HepG2 (cell line): ENCODE data around the gene PALM. TPM values are rescaled to one million over a fixed set of nuclear protein-coding genes. Genes with fewer than 3 reads are reported as not detected.
A peak's percentile ranks its signal among the peaks of the same experiment; 100 is the strongest.

Source experiments
- CSRNP2 ChIP-seq: sonication (generic); formaldehyde crosslinking; conservative IDR thresholded peaks from 2 replicates; pipeline ENCODE4 v1.8.0; 2022; ENCODE audit warnings: low read depth, missing genetic modification reagents
- GMEB1 ChIP-seq: sonication (generic); formaldehyde crosslinking; IDR thresholded peaks from 2 replicates; pipeline ENCODE4 v1.5.1; 2020; ENCODE audit warnings: missing genetic modification reagents, mild to moderate bottlenecking, borderline replicate concordance
- HES4 ChIP-seq: sonication (generic); formaldehyde crosslinking; IDR thresholded peaks from 2 replicates; pipeline ENCODE4 v1.9.0; 2021; ENCODE audit warnings: mild to moderate bottlenecking, missing genetic modification reagents, borderline replicate concordance
- MATR3 ChIP-seq: sonication (generic); formaldehyde crosslinking; IDR thresholded peaks from 2 replicates; pipeline ENCODE4 v1.4.0; 2020; ENCODE audit warnings: missing genetic modification reagents
- PCBP1 ChIP-seq: fragments of 200-400 bp; formaldehyde crosslinking; IDR thresholded peaks from 2 replicates; pipeline ENCODE4 v1.6.1; 2017; ENCODE audit warnings: mild to moderate bottlenecking, low read depth, low read length, borderline replicate concordance
- PRMT3 ChIP-seq: sonication (generic); formaldehyde crosslinking; IDR thresholded peaks from 2 replicates; pipeline ENCODE4 v1.8.1; 2022; ENCODE audit warnings: low read depth, mild to moderate bottlenecking, moderate library complexity, missing genetic modification reagents, borderline replicate concordance
- SAP130 ChIP-seq: IDR thresholded peaks from 2 replicates; pipeline ENCODE4 v1.6.1; 2016; ENCODE audit warnings: low read depth
- SATB2 ChIP-seq: sonication (generic); formaldehyde crosslinking; IDR thresholded peaks from 2 replicates; pipeline ENCODE4 v1.5.0; 2020; ENCODE audit warnings: missing genetic modification reagents
- SIX4 ChIP-seq: sonication (generic); formaldehyde crosslinking; IDR thresholded peaks from 2 replicates; pipeline ENCODE4 v1.4.0; 2020; ENCODE audit warnings: missing genetic modification reagents
- SMAD3 ChIP-seq: sonication (generic); formaldehyde crosslinking; IDR thresholded peaks from 2 replicates; pipeline ENCODE4 v1.4.0; 2020; ENCODE audit warnings: missing genetic modification reagents
- SMYD3 ChIP-seq: sonication (generic); formaldehyde crosslinking; IDR thresholded peaks from 2 replicates; pipeline ENCODE4 v1.8.1; 2023; ENCODE audit warnings: mild to moderate bottlenecking, missing genetic modification reagents
- TRAFD1 ChIP-seq: sonication (generic); formaldehyde crosslinking; IDR thresholded peaks from 2 replicates; pipeline ENCODE4 v1.5.1; 2020; ENCODE audit warnings: missing genetic modification reagents, mild to moderate bottlenecking, borderline replicate concordance
- ZBTB42 ChIP-seq: sonication (generic); formaldehyde crosslinking; IDR thresholded peaks from 2 replicates; pipeline ENCODE4 v1.5.0; 2020; ENCODE audit warnings: mild to moderate bottlenecking, missing genetic modification reagents
- ZNF3 ChIP-seq: IDR thresholded peaks from 2 replicates; pipeline ENCODE4 v1.7.0; 2017; ENCODE audit warnings: inconsistent platforms
- ZNF354B ChIP-seq: sonication (generic); formaldehyde crosslinking; IDR thresholded peaks from 2 replicates; pipeline ENCODE4 v1.8.0; 2022; ENCODE audit warnings: mild to moderate bottlenecking, missing genetic modification reagents
- ZNF451 ChIP-seq: sonication (generic); formaldehyde crosslinking; IDR thresholded peaks from 2 replicates; pipeline ENCODE4 v1.5.0; 2020; ENCODE audit warnings: mild to moderate bottlenecking, missing genetic modification reagents
- ZNF768 ChIP-seq: sonication (generic); formaldehyde crosslinking; IDR thresholded peaks from 2 replicates; pipeline ENCODE4 v1.4.0; 2020; ENCODE audit warnings: missing genetic modification reagents
- ZNF83 ChIP-seq: sonication (generic); formaldehyde crosslinking; IDR thresholded peaks from 2 replicates; pipeline ENCODE4 v1.4.0; 2020; ENCODE audit warnings: missing genetic modification reagents, mild to moderate bottlenecking, borderline replicate concordance
- polyA plus RNA-seq, 8 experiments: library from polyadenylated mRNA; depleted of rRNA in 3 of 8; stranded (reverse) in 7 of 8; unstranded in 1 of 8; fragments of >200 nt; fragmentation: Illumina TruSeq in 4 of 8; extraction: Trizol in 4 of 8; gene quantifications; 2 replicates each; pipeline versions ENCODE4 v1.2.1 to v1.2.3, GENCODE V29; 2011 to 2016; ENCODE audit warnings: low read depth in 4 of 8, missing spikeins in 1 of 8, mixed read lengths in 1 of 8; ENCODE audit not compliant: insufficient read depth in 1 of 8
- total RNA-seq, 5 experiments: library from RNA; depleted of rRNA; stranded (reverse); fragments of >200 nt; fragmentation: Illumina TruSeq; extraction: Trizol; gene quantifications; 2 replicates each; pipeline ENCODE4 v1.2.3, GENCODE V29; 2016; ENCODE audit warnings: low read depth in 1 of 5
- TF ChIP-seq, protein P1 (sequence below): sonication (generic); formaldehyde crosslinking; IDR thresholded peaks from 2 replicates; pipeline ENCODE4 v1.8.0; 2022; ENCODE audit warnings: missing genetic modification reagents, mild to moderate bottlenecking, inconsistent platforms, borderline replicate concordance
- TF ChIP-seq, protein P2 (sequence below): IDR thresholded peaks from 2 replicates; pipeline ENCODE4 v1.4.0; 2020; ENCODE audit warnings: mild to moderate bottlenecking, missing genetic modification reagents

The PALM gene
- total and polyA plus RNA-seq, 2 of the 13 experiments (the other 11 are each of a cell fraction or from before 2014, with no cell fraction given) = 4.0 to 9.7 TPM

DNA sequence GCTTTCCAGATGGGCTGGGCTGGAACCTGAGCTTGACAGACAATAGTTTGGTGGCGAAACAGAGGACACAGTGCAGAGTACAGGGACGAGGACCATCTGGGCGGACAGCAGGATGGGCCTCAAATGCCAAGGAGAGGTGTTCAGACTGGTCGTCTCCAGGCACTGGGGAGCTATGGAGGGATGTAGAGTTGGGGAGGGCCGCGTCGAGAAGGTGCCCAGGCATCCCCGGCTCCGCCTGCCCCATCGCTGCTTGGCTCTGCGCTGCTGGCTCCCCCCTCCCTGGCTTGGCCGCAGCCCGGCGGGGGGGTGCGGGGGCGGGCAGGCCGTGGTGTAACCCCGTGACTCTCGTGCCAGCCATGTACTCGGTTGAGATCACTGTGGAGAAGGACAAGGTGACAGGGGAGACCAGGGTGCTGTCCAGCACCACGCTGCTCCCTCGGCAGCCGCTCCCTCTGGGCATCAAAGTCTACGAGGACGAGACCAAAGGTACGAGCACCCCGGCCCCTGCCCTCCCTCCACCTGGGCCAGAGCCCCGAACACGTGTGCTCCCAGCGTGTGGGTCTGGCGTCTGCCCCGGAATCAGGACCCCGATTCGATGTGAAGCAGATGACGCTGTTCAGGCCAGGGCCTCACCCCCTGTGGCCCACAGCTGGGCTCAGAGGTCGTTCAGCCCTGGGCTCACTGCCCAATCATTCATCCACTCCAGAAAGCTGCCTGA lies 31.4 kb downstream of the PALM start (continued):
- TF ChIP-seq SAP130 (CRISPR knock-in tag) (peak; percentile 82), ZNF768 (no peak; the same call in 1 of the 2 replicates), ZNF451 (CRISPR knock-in tag) (0 out of 2 replicates have a peak, but pooled peaks have one; percentile 54), SMAD3 (CRISPR knock-in tag) (no peak), CSRNP2 (no peak), SIX4 (no peak), TRAFD1 (no peak), SMYD3 (CRISPR knock-in tag) (no peak), HES4 (CRISPR knock-in tag) (peak; percentile 85), SATB2 (no peak), PRMT3 (CRISPR knock-in tag) (no peak), PCBP1 (0 out of 2 replicates have a peak, but pooled peaks have one; percentile 10), MATR3 (CRISPR knock-in tag) (no peak), ZBTB42 (peak; percentile 91), GMEB1 (CRISPR knock-in tag) (peak; percentile 71), ZNF83 (CRISPR knock-in tag) (no peak), ZNF354B (CRISPR knock-in tag) (no peak), ZNF3 (CRISPR knock-in tag) (no peak)
- TF ChIP-seq, protein P1, sequence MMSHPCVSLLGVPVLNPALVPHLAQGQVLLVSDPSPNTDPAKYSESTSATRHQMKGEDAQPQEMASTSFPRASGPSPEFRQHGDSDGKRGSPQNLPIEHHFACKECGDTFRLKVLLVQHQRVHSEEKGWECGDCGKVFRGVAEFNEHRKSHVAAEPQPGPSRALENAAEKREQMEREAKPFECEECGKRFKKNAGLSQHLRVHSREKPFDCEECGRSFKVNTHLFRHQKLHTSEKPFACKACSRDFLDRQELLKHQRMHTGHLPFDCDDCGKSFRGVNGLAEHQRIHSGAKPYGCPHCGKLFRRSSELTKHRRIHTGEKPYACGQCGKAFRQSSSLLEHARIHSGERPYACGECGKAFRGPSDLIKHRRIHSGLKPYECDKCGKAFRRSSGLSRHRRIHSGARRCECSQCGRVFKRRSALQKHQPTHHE (CRISPR knock-in tag) = peak; percentile 72; the same call in 1 of the 2 replicates
- TF ChIP-seq, protein P2, sequence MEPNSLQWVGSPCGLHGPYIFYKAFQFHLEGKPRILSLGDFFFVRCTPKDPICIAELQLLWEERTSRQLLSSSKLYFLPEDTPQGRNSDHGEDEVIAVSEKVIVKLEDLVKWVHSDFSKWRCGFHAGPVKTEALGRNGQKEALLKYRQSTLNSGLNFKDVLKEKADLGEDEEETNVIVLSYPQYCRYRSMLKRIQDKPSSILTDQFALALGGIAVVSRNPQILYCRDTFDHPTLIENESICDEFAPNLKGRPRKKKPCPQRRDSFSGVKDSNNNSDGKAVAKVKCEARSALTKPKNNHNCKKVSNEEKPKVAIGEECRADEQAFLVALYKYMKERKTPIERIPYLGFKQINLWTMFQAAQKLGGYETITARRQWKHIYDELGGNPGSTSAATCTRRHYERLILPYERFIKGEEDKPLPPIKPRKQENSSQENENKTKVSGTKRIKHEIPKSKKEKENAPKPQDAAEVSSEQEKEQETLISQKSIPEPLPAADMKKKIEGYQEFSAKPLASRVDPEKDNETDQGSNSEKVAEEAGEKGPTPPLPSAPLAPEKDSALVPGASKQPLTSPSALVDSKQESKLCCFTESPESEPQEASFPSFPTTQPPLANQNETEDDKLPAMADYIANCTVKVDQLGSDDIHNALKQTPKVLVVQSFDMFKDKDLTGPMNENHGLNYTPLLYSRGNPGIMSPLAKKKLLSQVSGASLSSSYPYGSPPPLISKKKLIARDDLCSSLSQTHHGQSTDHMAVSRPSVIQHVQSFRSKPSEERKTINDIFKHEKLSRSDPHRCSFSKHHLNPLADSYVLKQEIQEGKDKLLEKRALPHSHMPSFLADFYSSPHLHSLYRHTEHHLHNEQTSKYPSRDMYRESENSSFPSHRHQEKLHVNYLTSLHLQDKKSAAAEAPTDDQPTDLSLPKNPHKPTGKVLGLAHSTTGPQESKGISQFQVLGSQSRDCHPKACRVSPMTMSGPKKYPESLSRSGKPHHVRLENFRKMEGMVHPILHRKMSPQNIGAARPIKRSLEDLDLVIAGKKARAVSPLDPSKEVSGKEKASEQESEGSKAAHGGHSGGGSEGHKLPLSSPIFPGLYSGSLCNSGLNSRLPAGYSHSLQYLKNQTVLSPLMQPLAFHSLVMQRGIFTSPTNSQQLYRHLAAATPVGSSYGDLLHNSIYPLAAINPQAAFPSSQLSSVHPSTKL (CRISPR knock-in tag) = peak; percentile 37; the same call in 1 of the 2 replicates
